GM18519 (cell line): ENCODE data around the gene SLC25A12.
"Not testable (repeated sequence)": the region's sequence is repeated elsewhere in the genome, so short reads cannot be mapped to it uniquely, and the experiment has no call there.

ENCODE experiments used
- ATAC-seq: cut with Tn5 transposase; IDR thresholded peaks from one replicate; pipeline ENCODE4 v1.9.1; 2021; ENCODE audit warnings: mild to moderate bottlenecking, moderate library complexity; ENCODE audit not compliant: unreplicated experiment, low FRiP score

Gene SLC25A12

DNA sequence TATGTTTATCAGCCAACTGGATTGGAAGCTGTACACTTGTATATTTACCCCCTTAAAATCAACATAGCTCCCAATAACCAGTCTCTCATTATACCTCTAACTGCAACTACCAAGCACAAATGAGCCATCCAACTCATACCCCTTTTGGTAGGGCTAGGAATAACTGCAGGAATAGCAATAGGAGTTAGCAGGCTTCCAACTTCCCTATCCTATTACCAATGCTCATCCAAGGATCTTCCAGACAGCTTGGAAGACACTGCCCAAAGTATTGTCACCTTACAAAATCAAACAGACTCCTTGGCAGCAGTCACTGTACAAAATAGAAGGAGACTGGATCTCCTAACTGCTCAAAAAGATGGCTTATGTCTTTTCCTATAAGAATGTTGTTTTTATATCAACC lies 61.6 kb downstream of the SLC25A12 start:
- ATAC-seq, result no peak

- ATAC-seq, result no peak
Measured at GRCh38 chr2:171830039-171830438, 64.0 kb downstream of the SLC25A12 start.

DNA sequence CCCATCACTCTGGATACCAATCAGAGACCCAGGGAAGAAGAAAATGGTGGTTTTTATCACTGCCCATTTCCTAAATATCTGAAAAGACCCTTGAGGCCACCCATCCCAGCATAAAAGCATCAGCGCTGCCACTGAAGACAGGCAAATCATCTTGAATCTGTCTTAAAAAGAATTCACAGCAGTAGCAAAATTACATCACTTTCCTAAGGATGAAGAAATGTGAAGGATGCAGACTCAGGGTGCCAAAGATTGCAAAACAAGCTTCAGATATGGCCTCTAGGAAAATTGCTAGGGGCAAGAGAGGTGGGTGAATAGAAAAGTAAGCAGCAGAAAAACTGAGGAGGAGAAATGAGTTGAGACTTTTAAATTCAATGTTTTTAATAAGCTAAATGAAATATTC lies 70.0 kb downstream of the SLC25A12 start:
- ATAC-seq, result no peak

DNA sequence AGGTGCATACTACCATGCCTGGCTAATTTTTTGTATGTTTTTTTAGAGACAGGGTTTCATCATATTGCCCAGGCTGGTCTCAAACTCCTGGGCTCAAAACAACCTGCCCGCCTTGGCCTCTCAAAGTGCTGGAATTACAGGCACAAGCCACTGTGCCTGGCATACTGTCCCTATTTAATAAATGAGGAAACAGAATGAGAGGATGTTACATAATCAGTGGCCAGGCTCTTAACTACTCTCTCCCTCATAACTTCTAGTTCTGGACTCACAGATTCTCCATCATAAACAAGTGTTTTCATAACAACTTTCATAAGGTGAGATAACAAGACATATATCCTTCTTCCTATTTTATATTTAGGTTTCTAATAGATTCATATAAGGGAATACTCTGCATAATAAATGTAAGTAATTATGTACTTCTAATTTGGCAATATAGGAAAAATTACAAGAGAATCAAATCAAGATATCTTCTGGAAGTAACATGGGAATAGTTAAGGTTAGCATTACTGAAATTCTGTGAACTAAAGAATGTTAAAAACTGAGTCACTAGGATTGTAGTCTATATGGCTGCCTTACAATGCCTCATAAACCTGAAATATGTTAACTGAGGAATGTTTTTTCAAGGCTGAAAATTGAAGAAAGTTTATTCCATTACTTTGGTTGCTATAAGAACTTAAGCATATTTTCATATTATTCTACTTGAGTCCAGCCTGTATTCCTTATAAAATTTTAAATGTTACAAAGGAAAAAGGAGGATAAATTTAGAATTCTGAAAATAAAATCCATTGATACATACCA lies 71.3 kb downstream of the SLC25A12 start:
- no peak for ATAC-seq

DNA sequence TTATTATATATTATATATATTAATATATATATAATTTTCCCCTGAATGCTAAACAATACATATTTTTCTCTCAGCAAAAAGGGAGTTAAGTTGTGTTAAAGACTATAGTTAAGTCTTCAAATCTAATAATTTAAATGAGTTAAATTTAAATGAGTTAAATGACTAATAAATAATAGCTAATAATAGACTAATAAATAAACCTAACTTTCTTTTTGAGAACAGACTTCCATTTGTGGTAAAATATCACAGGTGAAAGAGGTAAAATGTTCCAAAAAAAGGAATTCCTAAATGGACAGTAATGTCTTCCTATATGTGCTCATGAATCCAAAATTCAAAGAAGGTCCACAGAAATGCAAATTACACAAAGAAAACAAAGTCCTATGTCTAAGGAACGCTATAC lies 74.6 kb downstream of the SLC25A12 start:
- no peak for ATAC-seq

GRCh38 chr2:171814883-171815282 lies 79.2 kb downstream of the SLC25A12 start:
- no peak for ATAC-seq

- no peak for ATAC-seq
Measured at GRCh38 chr2:171814174-171814573, 79.9 kb downstream of the SLC25A12 start.

DNA sequence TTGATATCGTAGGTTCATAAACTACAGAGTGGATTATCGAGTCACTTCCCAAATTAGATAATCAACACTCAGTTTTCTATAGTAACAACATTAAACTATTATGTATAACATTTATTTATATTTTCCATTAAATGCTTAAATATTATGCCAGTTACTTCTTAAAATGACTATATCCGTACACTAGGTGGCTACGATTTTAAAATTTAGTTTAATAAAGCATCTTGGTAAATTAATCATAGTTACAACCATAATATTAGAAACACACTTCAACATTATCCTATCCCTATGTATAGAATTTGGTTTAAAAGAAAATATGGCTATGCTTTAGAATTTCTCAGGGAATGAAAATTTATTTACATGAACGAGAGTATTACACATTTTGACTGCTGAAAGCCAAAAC lies 80.3 kb downstream of the SLC25A12 start:
- ATAC-seq, result no peak

- ATAC-seq, result no peak
Measured at GRCh38 chr2:171813126-171813525, 80.9 kb downstream of the SLC25A12 start.

DNA sequence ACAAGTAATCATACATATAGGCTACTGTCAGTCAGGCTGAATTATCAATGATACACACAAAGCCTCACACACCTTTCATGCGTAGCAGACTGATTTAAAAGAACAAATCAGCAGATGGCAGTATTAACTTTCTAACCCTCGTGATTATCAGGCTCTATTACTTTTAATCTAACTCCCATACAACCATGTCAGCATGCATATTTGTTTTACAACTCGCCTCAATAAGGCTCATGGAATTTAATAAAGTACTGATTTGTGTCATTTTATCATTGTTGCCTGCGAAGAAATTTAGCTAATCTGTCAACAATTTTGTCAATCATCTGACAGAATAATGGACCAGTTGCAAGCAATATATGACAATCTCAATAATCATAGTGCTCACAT lies 82.8 kb downstream of the SLC25A12 start:
- no peak for ATAC-seq

GRCh38 chr2:171810422-171811244 lies 83.4 kb downstream of the SLC25A12 start:
- no peak for ATAC-seq

DNA sequence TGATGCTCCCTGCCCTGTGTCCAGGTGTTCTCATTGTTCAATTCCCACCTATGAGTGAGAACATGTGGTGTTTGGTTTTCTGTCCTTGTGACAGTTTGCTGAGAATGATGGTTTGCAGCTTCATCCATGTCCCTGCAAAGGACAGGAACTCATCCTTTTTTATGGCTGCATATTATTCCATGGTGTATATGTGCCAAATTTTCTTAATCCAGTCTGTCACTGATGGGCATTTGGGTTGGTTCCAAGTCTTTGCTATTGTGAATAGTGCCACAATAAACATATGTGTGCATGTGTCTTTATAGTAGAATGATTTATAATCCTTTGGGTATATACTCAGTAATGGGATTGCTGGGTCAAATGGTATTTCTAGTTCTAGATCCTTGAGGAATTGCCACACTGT lies 85.2 kb downstream of the SLC25A12 start:
- ATAC-seq, result not testable (repeated sequence)

DNA sequence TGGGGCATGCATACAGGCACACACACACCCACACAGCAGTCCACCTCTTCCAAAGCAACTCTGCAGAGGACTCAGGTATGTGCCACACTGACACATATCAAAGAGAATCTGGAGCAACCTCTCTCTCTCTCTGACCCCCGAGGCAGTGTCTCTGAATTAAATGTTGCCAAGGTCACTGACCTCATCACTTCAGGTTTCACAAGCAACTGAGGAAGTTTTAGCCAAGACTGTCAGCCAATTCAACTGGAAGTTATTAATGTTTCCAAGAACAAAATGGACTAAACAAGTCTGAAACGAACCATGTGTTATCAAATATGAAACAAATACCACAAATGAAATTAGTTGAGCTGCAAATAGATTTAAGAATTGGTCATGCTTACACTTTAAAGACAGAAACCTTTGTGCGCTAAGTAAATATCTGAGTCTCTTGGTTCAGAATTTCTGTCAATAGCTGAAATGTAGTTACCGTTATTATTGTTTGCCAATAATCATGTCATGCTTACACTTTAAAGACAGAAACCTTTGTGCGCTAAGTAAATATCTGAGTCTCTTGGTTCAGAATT lies 86.1 kb downstream of the SLC25A12 start:
- no peak for ATAC-seq

- ATAC-seq, result no peak
Measured at GRCh38 chr2:171807119-171807518, 86.9 kb downstream of the SLC25A12 start.

DNA sequence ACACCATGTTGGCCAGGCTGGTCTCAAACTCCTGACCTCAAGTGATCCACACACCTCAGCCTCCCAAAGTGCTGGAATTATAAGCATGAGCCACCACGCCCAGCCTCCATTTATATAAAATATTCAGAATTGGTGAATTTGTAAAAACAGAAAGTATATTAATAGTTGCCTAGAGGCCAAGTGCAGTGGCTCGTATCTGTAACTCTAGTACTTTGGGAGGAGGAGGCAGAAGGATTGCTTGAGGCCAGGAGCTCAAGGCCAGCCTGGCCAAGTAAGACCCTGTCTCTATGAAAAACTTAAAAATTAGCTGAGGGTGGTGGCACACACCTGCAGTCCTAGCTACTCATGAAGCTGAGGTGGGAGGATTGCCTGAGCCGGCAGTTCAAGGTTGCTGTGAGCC lies 89.6 kb downstream of the SLC25A12 start:
- no peak for ATAC-seq

- no peak for ATAC-seq
Measured at GRCh38 chr2:171803757-171804156, 90.3 kb downstream of the SLC25A12 start.

DNA sequence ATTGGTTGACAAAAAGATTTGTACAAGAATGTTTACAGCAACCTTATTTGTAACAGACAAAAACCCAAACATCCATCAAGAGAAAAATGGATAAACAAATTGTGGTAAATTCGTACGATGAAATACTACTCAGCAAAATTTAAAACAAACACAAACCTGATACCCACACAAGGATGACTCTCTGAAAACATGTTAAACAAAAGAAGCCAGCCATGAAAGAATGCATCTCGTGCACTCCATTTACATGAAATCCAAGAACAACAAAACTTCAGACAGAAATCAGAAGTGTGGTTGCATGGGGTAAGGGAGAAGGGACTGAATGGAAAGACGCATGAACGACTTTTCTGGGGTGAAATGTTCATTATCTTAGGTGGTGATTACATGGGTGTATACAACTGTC lies 93.4 kb downstream of the SLC25A12 start:
- no peak for ATAC-seq

GRCh38 chr2:171798156-171798820 lies 95.8 kb downstream of the SLC25A12 start:
- no peak for ATAC-seq

GRCh38 chr2:171794918-171795317 lies 99.1 kb downstream of the SLC25A12 start:
- no peak for ATAC-seq

GRCh38 chr2:171793691-171794678 lies 100.1 kb downstream of the SLC25A12 start:
- ATAC-seq, result no peak
